HepG2 (cell line): ENCODE results near the gene STX4. TPM values are rescaled to one million over a fixed set of nuclear protein-coding genes. Genes with fewer than 3 reads are reported as not detected.

Source experiments
- ATF7 ChIP-seq, 2 experiments: fragments of 450-650 bp in 1 of 2; sonication (generic) in 1 of 2; formaldehyde crosslinking in 1 of 2; IDR thresholded peaks; 2 replicates each; pipeline versions ENCODE4 v1.4.0 to v1.6.1; 2016 to 2020; ENCODE audit warnings: antibody characterized with exemption in 1 of 2, mild to moderate bottlenecking in 1 of 2, missing genetic modification reagents in 1 of 2
- FOXP1 ChIP-seq, 2 experiments: fragments of 450-650 bp in 1 of 2; IDR thresholded peaks; 2 replicates each; pipeline ENCODE4 v1.6.1; 2017 to 2018; ENCODE audit warnings: antibody characterized with exemption in 1 of 2
- JUN ChIP-seq: sonication (generic); formaldehyde crosslinking; IDR thresholded peaks from 2 replicates; pipeline ENCODE4 v1.4.0; 2020; ENCODE audit warnings: mild to moderate bottlenecking, missing genetic modification reagents
- MAFK ChIP-seq, 2 experiments: IDR thresholded peaks in 1 of 2; conservative IDR thresholded peaks in 1 of 2; 2 replicates each; pipeline ENCODE4 v1.6.1; 2011; ENCODE audit warnings: improper control_type of control experiment in 2 of 2, low read length in 2 of 2
- NCOR1 ChIP-seq: fragments of 200-600 bp; sonication (generic); IDR thresholded peaks from 2 replicates; pipeline ENCODE4 v1.7.0; 2017; ENCODE audit warnings: antibody characterized with exemption, low read length, borderline replicate concordance
- NFIB ChIP-seq: sonication (generic); formaldehyde crosslinking; IDR thresholded peaks from 2 replicates; pipeline ENCODE4 v1.9.0; 2021; ENCODE audit warnings: missing genetic modification reagents, mild to moderate bottlenecking, borderline replicate concordance
- POGK ChIP-seq: sonication (generic); formaldehyde crosslinking; conservative IDR thresholded peaks from 2 replicates; pipeline ENCODE4 v1.8.0; 2022; ENCODE audit warnings: mild to moderate bottlenecking, moderate library complexity, missing genetic modification reagents
- PREB ChIP-seq: sonication (generic); formaldehyde crosslinking; IDR thresholded peaks from 2 replicates; pipeline ENCODE4 v1.4.0; 2020; ENCODE audit warnings: missing genetic modification reagents
- ZFY ChIP-seq: sonication (generic); formaldehyde crosslinking; IDR thresholded peaks from 2 replicates; pipeline ENCODE4 v1.4.0; 2020; ENCODE audit warnings: missing genetic modification reagents
- ZNF24 ChIP-seq: fragments of 450-650 bp; IDR thresholded peaks from 2 replicates; pipeline ENCODE4 v1.6.1; 2017; ENCODE audit warnings: antibody characterized with exemption, mild to moderate bottlenecking
- ZNF274 ChIP-seq: sonication (generic); formaldehyde crosslinking; IDR thresholded peaks from 2 replicates; pipeline ENCODE4 v1.5.1; 2020; ENCODE audit warnings: mild to moderate bottlenecking, missing genetic modification reagents
- ZNF703 ChIP-seq: sonication (generic); formaldehyde crosslinking; IDR thresholded peaks from 2 replicates; pipeline ENCODE4 v1.5.1; 2020; ENCODE audit warnings: missing genetic modification reagents, mild to moderate bottlenecking, moderate library complexity, borderline replicate concordance
- polyA plus RNA-seq, 8 experiments: library from polyadenylated mRNA; depleted of rRNA in 3 of 8; stranded (reverse) in 7 of 8; unstranded in 1 of 8; fragments of >200 nt; fragmentation: Illumina TruSeq in 4 of 8; extraction: Trizol in 4 of 8; gene quantifications; 2 replicates each; pipeline versions ENCODE4 v1.2.1 to v1.2.3, GENCODE V29; 2011 to 2016; ENCODE audit warnings: low read depth in 4 of 8, missing spikeins in 1 of 8, mixed read lengths in 1 of 8; ENCODE audit not compliant: insufficient read depth in 1 of 8
- total RNA-seq, 5 experiments: library from RNA; depleted of rRNA; stranded (reverse); fragments of >200 nt; fragmentation: Illumina TruSeq; extraction: Trizol; gene quantifications; 2 replicates each; pipeline ENCODE4 v1.2.3, GENCODE V29; 2016; ENCODE audit warnings: low read depth in 1 of 5
- TF ChIP-seq, protein P1 (sequence below): IDR thresholded peaks from 2 replicates; pipeline ENCODE4 v1.4.0; 2020; ENCODE audit warnings: mild to moderate bottlenecking, missing genetic modification reagents
- TF ChIP-seq, protein P2 (sequence below), 2 experiments: sonication (generic) in 1 of 2; formaldehyde crosslinking in 1 of 2; IDR thresholded peaks; 2 replicates each; pipeline versions ENCODE4 v1.6.1 to v1.9.0; 2014 to 2022; ENCODE audit warnings: antibody characterized with exemption in 1 of 2, borderline replicate concordance in 1 of 2, inconsistent platforms in 1 of 2, low read depth in 1 of 2, missing genetic modification reagents in 1 of 2

Gene STX4
- total and polyA plus RNA-seq, 2 of the 13 experiments (the other 11 are each of a cell fraction or from before 2014, with no cell fraction given), result 29.2 to 34.6 TPM

GRCh38 chr16:31033709-31034492 lies 543 bp downstream of the STX4 start (continued):
- TF ChIP-seq PREB (CRISPR knock-in tag) (0 out of 2 replicates have a peak, but pooled peaks have one; percentile 75), JUN (no peak), MAFK (conservative IDR thresholded peaks at IDR 0.05 in 1 of 2, IDR thresholded peaks at IDR 0.05 in 1 of 2; ENCODE audit: low read length in 2 of 2) (no peak), ATF7 (IDR thresholded peaks at IDR 0.05) (no peak), ATF7 (CRISPR knock-in tag; IDR thresholded peaks at IDR 0.05) (no peak), FOXP1 (IDR thresholded peaks at IDR 0.05) (no peak), FOXP1 (CRISPR knock-in tag; IDR thresholded peaks at IDR 0.05) (no peak), NFIB (CRISPR knock-in tag) (no peak), POGK (CRISPR knock-in tag) (peak; percentile 35; the same call in 1 of the 2 replicates), NCOR1 (no peak), ZFY (peak; percentile 60), ZNF274 (CRISPR knock-in tag) (peak; percentile 87; the same call in 1 of the 2 replicates), ZNF24 (no peak), ZNF703 (CRISPR knock-in tag) (no peak; the same call in 1 of the 2 replicates)
- TF ChIP-seq, protein P1, sequence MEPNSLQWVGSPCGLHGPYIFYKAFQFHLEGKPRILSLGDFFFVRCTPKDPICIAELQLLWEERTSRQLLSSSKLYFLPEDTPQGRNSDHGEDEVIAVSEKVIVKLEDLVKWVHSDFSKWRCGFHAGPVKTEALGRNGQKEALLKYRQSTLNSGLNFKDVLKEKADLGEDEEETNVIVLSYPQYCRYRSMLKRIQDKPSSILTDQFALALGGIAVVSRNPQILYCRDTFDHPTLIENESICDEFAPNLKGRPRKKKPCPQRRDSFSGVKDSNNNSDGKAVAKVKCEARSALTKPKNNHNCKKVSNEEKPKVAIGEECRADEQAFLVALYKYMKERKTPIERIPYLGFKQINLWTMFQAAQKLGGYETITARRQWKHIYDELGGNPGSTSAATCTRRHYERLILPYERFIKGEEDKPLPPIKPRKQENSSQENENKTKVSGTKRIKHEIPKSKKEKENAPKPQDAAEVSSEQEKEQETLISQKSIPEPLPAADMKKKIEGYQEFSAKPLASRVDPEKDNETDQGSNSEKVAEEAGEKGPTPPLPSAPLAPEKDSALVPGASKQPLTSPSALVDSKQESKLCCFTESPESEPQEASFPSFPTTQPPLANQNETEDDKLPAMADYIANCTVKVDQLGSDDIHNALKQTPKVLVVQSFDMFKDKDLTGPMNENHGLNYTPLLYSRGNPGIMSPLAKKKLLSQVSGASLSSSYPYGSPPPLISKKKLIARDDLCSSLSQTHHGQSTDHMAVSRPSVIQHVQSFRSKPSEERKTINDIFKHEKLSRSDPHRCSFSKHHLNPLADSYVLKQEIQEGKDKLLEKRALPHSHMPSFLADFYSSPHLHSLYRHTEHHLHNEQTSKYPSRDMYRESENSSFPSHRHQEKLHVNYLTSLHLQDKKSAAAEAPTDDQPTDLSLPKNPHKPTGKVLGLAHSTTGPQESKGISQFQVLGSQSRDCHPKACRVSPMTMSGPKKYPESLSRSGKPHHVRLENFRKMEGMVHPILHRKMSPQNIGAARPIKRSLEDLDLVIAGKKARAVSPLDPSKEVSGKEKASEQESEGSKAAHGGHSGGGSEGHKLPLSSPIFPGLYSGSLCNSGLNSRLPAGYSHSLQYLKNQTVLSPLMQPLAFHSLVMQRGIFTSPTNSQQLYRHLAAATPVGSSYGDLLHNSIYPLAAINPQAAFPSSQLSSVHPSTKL (CRISPR knock-in tag), result peak; percentile 52; the same call in 1 of the 2 replicates
- TF ChIP-seq, protein P2, sequence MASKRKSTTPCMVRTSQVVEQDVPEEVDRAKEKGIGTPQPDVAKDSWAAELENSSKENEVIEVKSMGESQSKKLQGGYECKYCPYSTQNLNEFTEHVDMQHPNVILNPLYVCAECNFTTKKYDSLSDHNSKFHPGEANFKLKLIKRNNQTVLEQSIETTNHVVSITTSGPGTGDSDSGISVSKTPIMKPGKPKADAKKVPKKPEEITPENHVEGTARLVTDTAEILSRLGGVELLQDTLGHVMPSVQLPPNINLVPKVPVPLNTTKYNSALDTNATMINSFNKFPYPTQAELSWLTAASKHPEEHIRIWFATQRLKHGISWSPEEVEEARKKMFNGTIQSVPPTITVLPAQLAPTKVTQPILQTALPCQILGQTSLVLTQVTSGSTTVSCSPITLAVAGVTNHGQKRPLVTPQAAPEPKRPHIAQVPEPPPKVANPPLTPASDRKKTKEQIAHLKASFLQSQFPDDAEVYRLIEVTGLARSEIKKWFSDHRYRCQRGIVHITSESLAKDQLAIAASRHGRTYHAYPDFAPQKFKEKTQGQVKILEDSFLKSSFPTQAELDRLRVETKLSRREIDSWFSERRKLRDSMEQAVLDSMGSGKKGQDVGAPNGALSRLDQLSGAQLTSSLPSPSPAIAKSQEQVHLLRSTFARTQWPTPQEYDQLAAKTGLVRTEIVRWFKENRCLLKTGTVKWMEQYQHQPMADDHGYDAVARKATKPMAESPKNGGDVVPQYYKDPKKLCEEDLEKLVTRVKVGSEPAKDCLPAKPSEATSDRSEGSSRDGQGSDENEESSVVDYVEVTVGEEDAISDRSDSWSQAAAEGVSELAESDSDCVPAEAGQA (IDR thresholded peaks at IDR 0.05; ENCODE audit: low read depth), result no peak
- TF ChIP-seq, protein P2 (CRISPR knock-in tag; IDR thresholded peaks at IDR 0.05; ENCODE audit: borderline replicate concordance), result no peak
